Duodenal mucosa (tissue), 2 donors: ENCODE measurements around the gene TECPR2.
A peak's percentile ranks its signal among the peaks of the same experiment; 100 is the strongest.
"Not testable (repeated sequence)": the region's sequence is repeated elsewhere in the genome, so short reads cannot be mapped to it uniquely, and the experiment has no call there.

Experiments
- H3K27ac ChIP-seq: one replicate; pipeline ENCODE4 v1.7.0; 2013; ENCODE audit warnings: low read depth, low read length
- H3K27me3 ChIP-seq, 2 donors: one replicate each; pipeline ENCODE4 v1.7.0; 2013; ENCODE audit warnings: low read length in 2 of 2, control low read depth in 1 of 2; ENCODE audit not compliant: insufficient read depth in 2 of 2, control insufficient read depth in 1 of 2
- H3K36me3 ChIP-seq, 2 donors: one replicate each; pipeline ENCODE4 v1.7.0; 2013; ENCODE audit warnings: low read length in 2 of 2, control low read depth in 1 of 2; ENCODE audit not compliant: insufficient read depth in 2 of 2, control insufficient read depth in 1 of 2
- H3K4me1 ChIP-seq, 2 donors: one replicate each; pipeline ENCODE4 v1.7.0; 2013; ENCODE audit warnings: low read length in 2 of 2, control low read depth in 1 of 2; ENCODE audit not compliant: insufficient read depth in 2 of 2, control insufficient read depth in 1 of 2
- H3K4me3 ChIP-seq, 2 donors: one replicate each; pipeline ENCODE4 v1.7.0; 2013; ENCODE audit warnings: low read length in 2 of 2, low read depth in 1 of 2
- H3K9ac ChIP-seq, 2 donors: one replicate each; pipeline ENCODE4 v1.7.0; 2013; ENCODE audit warnings: low read length in 2 of 2, low read depth in 1 of 2
- H3K9me3 ChIP-seq, 2 donors: one replicate each; pipeline ENCODE4 v1.7.0; 2013; ENCODE audit warnings: low read length in 2 of 2, control low read depth in 1 of 2; ENCODE audit not compliant: control insufficient read depth in 1 of 2

TECPR2 gene

DNA sequence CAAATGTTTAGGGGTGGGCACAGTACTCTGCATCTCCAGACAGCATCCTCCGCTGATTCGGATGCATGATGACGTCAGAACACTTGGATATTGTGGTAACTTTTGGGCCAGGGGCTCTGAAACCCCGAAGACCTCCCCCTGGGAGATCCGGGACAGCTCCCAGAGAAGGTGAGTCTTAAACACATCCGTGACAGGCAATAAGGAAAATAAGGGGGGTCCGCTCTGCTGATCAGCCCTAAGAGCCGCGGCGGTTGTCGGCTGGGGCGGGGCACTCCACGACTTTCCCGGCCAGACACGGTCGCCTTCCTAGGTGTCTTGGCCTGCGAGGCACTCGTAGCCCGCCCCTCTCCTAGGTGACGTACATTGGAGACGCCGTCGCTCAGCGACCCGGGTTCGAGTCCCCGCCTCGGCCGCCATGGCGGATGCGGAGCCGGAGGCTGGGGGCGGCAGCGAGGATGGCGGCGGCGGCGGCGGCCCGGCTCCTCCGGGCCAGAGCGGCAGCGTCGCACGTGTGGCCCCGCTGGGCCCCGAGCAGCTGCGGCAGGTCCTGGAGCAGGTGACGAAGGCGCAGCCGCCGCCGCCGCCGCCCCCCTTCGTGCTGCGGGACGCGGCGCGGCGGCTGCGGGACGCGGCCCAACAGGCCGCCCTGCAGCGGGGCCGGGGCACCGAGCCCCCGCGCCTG is 43.2 kb upstream of the TECPR2 start, which contains the start of gene ZNF839:
Gene ZNF839, plus strand, starts transcription at position 396 of the 682 bp plus-strand sequence. Its CDS starts 20 bp downstream, at position 416.
- H3K4me1 ChIP-seq: peaks cover 40 to 59% of the 10 kb centered on the region in 2 donors

GRCh38 chr14:102320033-102320660 is 42.6 kb upstream of the TECPR2 start:
- Histone ChIP-seq H3K27ac (peak overlapping the region; percentile 80), H3K4me1 (peaks cover 40 to 55% of the 10 kb centered on the region in 2 donors), H3K9me3 (no peaks in the 10 kb centered on the region)

More for the DNA sequence above, 43.2 kb upstream of the TECPR2 start, which contains the start of gene ZNF839:
- Histone ChIP-seq H3K27ac (peak within 1 kb of the TSS; percentile 80), H3K36me3 (no peaks in the 10 kb centered on the region), H3K27me3 (no peaks in the 10 kb centered on the region), H3K9me3 (no peaks in the 10 kb centered on the region), H3K4me3 (peak within 1 kb of the TSS; percentile 85 to 90), H3K9ac (peak within 1 kb of the TSS; percentile 75 to 96)

GRCh38 chr14:102320671-102321455 is 41.9 kb upstream of the TECPR2 start:
- Histone ChIP-seq H3K4me1 (peaks cover 40 to 55% of the 10 kb centered on the region in 2 donors), H3K9me3 (no peaks in the 10 kb centered on the region), H3K27ac (no peak overlapping the region), H3K9ac (peak overlapping the region; percentile 75 to 96), H3K27me3 (no peaks in the 10 kb centered on the region), H3K36me3 (peaks cover 1 to 2% of the 10 kb centered on the region in 2 donors), H3K4me3 (peak overlapping the region; percentile 77 to 90)

More at GRCh38 chr14:102320033-102320660, 42.6 kb upstream of the TECPR2 start:
- H3K4me3 ChIP-seq: peak overlapping the region; percentile 77 to 90
- H3K36me3 ChIP-seq: no peaks in the 10 kb centered on the region
- H3K27me3 ChIP-seq: no peaks in the 10 kb centered on the region
- peak overlapping the region; percentile 75 to 96 for H3K9ac ChIP-seq

DNA sequence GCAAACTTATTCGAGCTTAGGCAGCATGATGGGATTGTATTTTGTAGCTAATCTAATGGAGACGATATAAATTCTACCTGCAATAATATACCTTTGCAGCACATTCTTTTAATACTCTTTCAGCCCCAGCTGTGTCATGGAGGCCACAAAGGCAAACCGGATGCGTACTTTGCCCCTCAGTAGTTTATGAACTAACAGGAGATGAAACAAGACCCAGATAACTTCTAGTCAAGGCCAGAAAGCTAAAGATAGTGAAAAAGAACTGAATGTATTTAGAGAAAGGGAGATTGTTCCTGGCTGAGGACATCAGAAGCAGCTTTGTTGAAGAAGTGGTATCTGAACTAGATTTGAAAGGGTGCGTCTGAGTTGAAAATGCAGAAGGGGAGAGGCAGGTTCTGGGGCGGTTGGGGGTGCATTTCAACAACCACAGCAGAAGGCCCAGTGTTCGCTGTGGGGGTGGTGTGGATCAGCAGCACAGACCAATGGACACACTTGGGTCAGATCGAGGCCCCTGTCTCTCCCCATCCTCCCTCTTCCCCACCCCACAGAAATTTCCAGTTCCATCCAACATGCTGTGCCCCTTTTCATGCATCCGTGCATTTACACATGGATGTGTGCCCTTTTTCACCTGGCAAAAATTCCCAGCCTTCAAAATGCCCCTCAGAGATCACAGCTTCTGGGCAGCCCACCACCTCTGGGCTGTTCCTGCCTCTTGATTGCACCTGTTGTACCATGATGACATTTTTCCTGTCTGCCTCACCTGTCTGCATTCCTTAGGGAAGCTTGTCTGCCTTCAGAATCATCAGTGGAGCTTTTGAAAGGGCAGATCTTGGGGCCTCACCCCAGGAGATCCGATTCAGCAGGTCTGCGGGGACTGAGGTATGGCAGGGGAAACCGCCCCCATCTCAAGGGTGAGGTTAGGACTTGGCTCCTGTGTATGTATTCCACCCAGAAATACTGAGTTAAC is 41.0 kb upstream of the TECPR2 start:
- peak overlapping the region; percentile 11 to 38 for H3K9ac ChIP-seq
- H3K27ac ChIP-seq: no peak overlapping the region
- peaks cover 3 to 8% of the 10 kb centered on the region in 2 donors for H3K36me3 ChIP-seq
- H3K4me3 ChIP-seq: peak overlapping the region; percentile 77 to 90
- H3K4me1 ChIP-seq: peaks cover 40 to 48% of the 10 kb centered on the region in 2 donors
- H3K9me3 ChIP-seq: no peaks in the 10 kb centered on the region
- no peaks in the 10 kb centered on the region for H3K27me3 ChIP-seq

GRCh38 chr14:102323102-102323501 is 39.6 kb upstream of the TECPR2 start:
- Histone ChIP-seq H3K27ac (no peak overlapping the region), H3K9me3 (no peaks in the 10 kb centered on the region), H3K9ac (no peak overlapping the region), H3K27me3 (no peaks in the 10 kb centered on the region), H3K4me3 (no peak overlapping the region), H3K36me3 (peaks cover 3 to 8% of the 10 kb centered on the region in 2 donors), H3K4me1 (peaks cover 35 to 41% of the 10 kb centered on the region in 2 donors)

GRCh38 chr14:102325791-102326345 is 36.9 kb upstream of the TECPR2 start:
- Histone ChIP-seq H3K9me3 (no peaks in the 10 kb centered on the region), H3K9ac (no peak overlapping the region), H3K4me3 (no peak overlapping the region), H3K4me1 (peaks cover 21% of the 10 kb centered on the region in 2 donors), H3K27me3 (no peaks in the 10 kb centered on the region), H3K27ac (no peak overlapping the region), H3K36me3 (peaks cover 3 to 8% of the 10 kb centered on the region in 2 donors)

GRCh38 chr14:102326583-102326982 is 36.2 kb upstream of the TECPR2 start:
- Histone ChIP-seq H3K36me3 (peaks cover 3 to 10% of the 10 kb centered on the region in 2 donors), H3K27me3 (no peaks in the 10 kb centered on the region), H3K9me3 (no peaks in the 10 kb centered on the region)

GRCh38 chr14:102329381-102329780 is 33.4 kb upstream of the TECPR2 start:
- H3K9ac ChIP-seq, H3K27me3 ChIP-seq, H3K4me1 ChIP-seq, H3K9me3 ChIP-seq, H3K4me3 ChIP-seq, H3K27ac ChIP-seq: not testable (repeated sequence)
- H3K36me3 ChIP-seq: peaks cover 3 to 26% of the 10 kb centered on the region in 2 donors

More at GRCh38 chr14:102326583-102326982, 36.2 kb upstream of the TECPR2 start:
- Histone ChIP-seq H3K4me3 (no peak overlapping the region), H3K4me1 (peaks cover 14% of the 10 kb centered on the region in 2 donors), H3K9ac (no peak overlapping the region), H3K27ac (no peak overlapping the region)

GRCh38 chr14:102330806-102331205 is 31.9 kb upstream of the TECPR2 start:
- Histone ChIP-seq H3K4me3 (no peak overlapping the region), H3K4me1 (no peaks in the 10 kb centered on the region), H3K27ac (no peak overlapping the region), H3K36me3 (peaks cover 2 to 28% of the 10 kb centered on the region in 2 donors), H3K9me3 (no peaks in the 10 kb centered on the region), H3K9ac (no peak overlapping the region), H3K27me3 (no peaks in the 10 kb centered on the region)
